HEK293 (cell line): ENCODE measurements around the gene RUNX1.

ENCODE experiments used
- CTCF ChIP-seq: fragments of 450-650 bp; formaldehyde crosslinking; IDR thresholded peaks from 2 replicates; pipeline ENCODE4 v1.5.1; 2016; ENCODE audit warnings: missing biosample characterization, missing genetic modification characterization
- GLI4 ChIP-seq: fragments of 450-650 bp; formaldehyde crosslinking; IDR thresholded peaks from 2 replicates; pipeline ENCODE4 v1.5.1; 2016; ENCODE audit warnings: missing biosample characterization, missing genetic modification characterization
- ZNF280C ChIP-seq: fragments of 450-650 bp; formaldehyde crosslinking; IDR thresholded peaks from 2 replicates; pipeline ENCODE4 v1.5.1; 2016; ENCODE audit warnings: missing biosample characterization, missing genetic modification characterization
- ZNF335 ChIP-seq: fragments of 450-650 bp; formaldehyde crosslinking; conservative IDR thresholded peaks from 2 replicates; pipeline ENCODE4 v1.5.1; 2016; ENCODE audit warnings: missing biosample characterization, missing genetic modification characterization
- ZNF776 ChIP-seq: fragments of 450-650 bp; formaldehyde crosslinking; IDR thresholded peaks from 2 replicates; pipeline ENCODE4 v1.5.0; 2017; ENCODE audit warnings: missing biosample characterization, missing genetic modification characterization, borderline replicate concordance

GRCh38 chr21:35006771-35007170, 42.3 kb downstream of the RUNX1 start:
- TF ChIP-seq GLI4 (tag by site-specific recombination) (no peak), CTCF (tag by site-specific recombination) (no peak), ZNF335 (tag by site-specific recombination) (no peak), ZNF280C (tag by site-specific recombination) (no peak), ZNF776 (tag by site-specific recombination) (no peak)
